ENCODE results near the gene TMEM134. TPM values are rescaled to one million over a fixed set of nuclear protein-coding genes. Genes with fewer than 3 reads are reported as not detected.

TMEM134 gene
- total RNA-seq, 2 experiments from 2014 or later: 26.8 to 76.9 TPM

DNA sequence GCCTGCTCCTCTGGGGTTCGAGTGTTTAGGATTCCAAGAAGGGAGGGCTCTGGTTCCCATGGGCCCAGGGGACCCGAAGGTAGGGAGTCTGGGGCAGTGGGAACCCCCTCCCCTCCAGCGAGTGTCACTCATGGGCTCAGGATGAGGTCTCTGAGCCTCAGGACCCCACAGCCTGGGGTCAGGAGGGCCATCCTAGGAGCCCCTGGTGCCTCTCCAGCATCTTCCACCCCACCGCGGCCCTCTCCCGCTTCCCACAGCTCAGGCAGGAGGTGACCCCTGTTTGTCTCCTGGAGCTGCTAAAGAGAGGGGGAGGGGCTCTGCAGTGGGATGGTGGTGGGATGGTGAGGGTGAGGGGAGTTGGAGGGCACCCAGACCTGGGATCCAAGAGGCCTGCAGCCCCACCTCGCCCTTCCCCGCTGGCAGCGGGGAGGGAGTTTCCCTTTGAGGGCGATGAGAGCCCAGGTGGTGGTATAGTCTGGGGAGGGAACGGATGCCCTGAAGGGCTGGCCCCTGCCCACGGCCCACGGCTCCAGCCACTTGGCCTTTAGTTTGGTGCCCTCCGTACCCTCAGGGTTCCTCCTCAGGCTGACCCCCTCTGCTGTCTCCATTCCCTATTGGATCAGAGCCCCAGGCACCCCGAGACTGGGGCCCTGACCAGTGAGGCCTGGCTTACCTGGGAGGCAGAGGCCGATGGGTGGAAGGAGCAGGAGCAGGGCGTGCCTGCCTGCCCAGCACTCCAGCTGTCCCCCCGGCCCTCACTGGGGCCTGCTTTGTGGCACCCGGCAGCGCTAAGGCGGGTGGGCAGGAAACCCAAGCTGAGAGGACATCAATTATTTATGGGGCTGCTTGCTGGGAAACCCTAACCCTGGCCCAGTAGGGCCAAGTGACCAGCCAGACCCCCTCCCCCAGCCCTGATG is 15.0 kb downstream of the TMEM134 start:
- no peak overlapping the region for H3K4me2 ChIP-seq (ENCODE audit: low read length)
- no peak for DNase-seq (ENCODE audit: low spot score)
- no peaks in the 10 kb centered on the region for H3K9me2 ChIP-seq (ENCODE audit: insufficient read depth, low read length)

DNA sequence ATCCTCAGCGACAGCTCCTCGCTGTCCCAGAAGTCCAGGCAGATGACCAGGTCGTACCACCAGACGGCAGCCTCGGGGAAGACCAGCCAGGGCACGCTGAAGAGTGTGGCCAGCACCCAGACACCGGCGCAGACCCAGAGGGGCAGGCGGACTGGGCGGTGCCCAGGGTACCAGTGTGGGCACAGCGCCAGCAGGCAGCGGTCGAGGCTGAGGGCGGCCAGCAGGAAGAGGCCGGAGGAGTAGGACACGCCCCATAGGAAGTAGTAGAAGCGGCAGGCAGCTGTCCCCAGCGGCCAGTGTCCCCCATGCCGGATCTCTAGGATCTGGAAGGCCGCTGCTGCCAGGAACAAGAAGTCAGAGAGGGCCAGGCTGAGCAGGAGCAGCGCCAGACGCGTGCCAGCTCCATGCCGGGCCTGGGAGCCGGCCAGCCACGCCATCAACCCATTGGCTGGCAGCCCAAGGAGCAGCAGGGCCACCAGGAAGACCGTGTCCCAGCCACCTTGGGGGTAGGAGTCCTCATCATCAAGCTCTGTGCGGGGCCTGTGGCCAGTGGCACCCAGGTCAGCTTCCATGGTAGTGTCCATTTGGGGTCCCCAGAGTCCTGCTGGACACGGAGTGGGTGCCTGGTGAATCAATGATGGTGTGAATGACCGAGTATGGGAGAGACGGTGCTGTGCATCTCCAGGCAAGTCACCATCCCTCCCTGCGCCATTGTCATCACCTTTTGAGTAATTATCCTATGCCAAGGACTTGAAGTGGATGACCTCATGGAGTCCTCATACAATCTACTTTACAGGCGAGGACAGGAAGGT is 16.7 kb downstream of the TMEM134 start, which contains the start of gene GPR152:
GPR152 (minus strand) TSS at position 589 of the 812 bp plus-strand sequence; CDS start at position 584, 5 bp downstream.
- no peak within 1 kb of the TSS for H3K4me3 ChIP-seq (ENCODE audit: low read depth, low read length, poor library complexity, severe bottlenecking)
- DNase-seq (ENCODE audit: low spot score): no peak
- H3K27ac ChIP-seq (ENCODE audit: low read depth, low read length, poor library complexity, severe bottlenecking): no peak within 1 kb of the TSS
- TF ChIP-seq EZH2phosphoT487 (IDR thresholded peaks at IDR 0.05; ENCODE audit: borderline replicate concordance, low read depth, low read length): no peak
- TF ChIP-seq, protein P1, sequence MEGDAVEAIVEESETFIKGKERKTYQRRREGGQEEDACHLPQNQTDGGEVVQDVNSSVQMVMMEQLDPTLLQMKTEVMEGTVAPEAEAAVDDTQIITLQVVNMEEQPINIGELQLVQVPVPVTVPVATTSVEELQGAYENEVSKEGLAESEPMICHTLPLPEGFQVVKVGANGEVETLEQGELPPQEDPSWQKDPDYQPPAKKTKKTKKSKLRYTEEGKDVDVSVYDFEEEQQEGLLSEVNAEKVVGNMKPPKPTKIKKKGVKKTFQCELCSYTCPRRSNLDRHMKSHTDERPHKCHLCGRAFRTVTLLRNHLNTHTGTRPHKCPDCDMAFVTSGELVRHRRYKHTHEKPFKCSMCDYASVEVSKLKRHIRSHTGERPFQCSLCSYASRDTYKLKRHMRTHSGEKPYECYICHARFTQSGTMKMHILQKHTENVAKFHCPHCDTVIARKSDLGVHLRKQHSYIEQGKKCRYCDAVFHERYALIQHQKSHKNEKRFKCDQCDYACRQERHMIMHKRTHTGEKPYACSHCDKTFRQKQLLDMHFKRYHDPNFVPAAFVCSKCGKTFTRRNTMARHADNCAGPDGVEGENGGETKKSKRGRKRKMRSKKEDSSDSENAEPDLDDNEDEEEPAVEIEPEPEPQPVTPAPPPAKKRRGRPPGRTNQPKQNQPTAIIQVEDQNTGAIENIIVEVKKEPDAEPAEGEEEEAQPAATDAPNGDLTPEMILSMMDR (conservative IDR thresholded peaks at IDR 0.05; ENCODE audit: low read length): no peak
- no peak within 1 kb of the TSS for H3K4me2 ChIP-seq (ENCODE audit: low read length)
- ChIA-PET CTCF (ENCODE audit: unreplicated experiment) (no interaction called here), POLR2A (interaction anchor here (0.6 kb wide), 1 partner anchor 11 kb away, joined by 4 read pairs; no protein-coding TSS in a partner anchor)
- H4K20me1 ChIP-seq (ENCODE audit: insufficient read depth, low read length): no peaks in the 10 kb centered on the region
- H3K79me2 ChIP-seq (ENCODE audit: insufficient read depth, low read depth, low read length): no peaks in the 10 kb centered on the region
- no TSS peak for BruUV-seq (replicated peaks)
- intact Hi-C loops (cut with micrococcal nuclease; ENCODE audit: unreplicated experiment): no loop called here
- no peaks in the 10 kb centered on the region for H3K36me3 ChIP-seq (ENCODE audit: insufficient read depth, low read length)
- H3K9me2 ChIP-seq (ENCODE audit: insufficient read depth, low read length): no peaks in the 10 kb centered on the region
- H3K9me3 ChIP-seq (ENCODE audit: low read length): no peaks in the 10 kb centered on the region
- H2AFZ ChIP-seq (ENCODE audit: low read length): no peak within 1 kb of the TSS
- H3K4me1 ChIP-seq (ENCODE audit: insufficient read depth, low read length, poor library complexity, severe bottlenecking): peaks cover 39% of the 10 kb centered on the region

More for the DNA sequence above, 15.0 kb downstream of the TMEM134 start:
- H3K79me2 ChIP-seq (ENCODE audit: insufficient read depth, low read depth, low read length): no peaks in the 10 kb centered on the region
- H3K36me3 ChIP-seq (ENCODE audit: insufficient read depth, low read length): no peaks in the 10 kb centered on the region
- BruUV-seq (replicated peaks): no TSS peak
- intact Hi-C loops (cut with micrococcal nuclease; ENCODE audit: unreplicated experiment): no loop called here
- ChIA-PET CTCF (ENCODE audit: unreplicated experiment) (no interaction called here), POLR2A (no interaction called here)
- H3K4me3 ChIP-seq (ENCODE audit: low read depth, low read length, poor library complexity, severe bottlenecking): no peak overlapping the region
- H3K9me3 ChIP-seq (ENCODE audit: low read length): no peaks in the 10 kb centered on the region
- no peak overlapping the region for H2AFZ ChIP-seq (ENCODE audit: low read length)
- no peaks in the 10 kb centered on the region for H4K20me1 ChIP-seq (ENCODE audit: insufficient read depth, low read length)
- H3K4me1 ChIP-seq (ENCODE audit: insufficient read depth, low read length, poor library complexity, severe bottlenecking): peaks cover 42% of the 10 kb centered on the region
- H3K27ac ChIP-seq (ENCODE audit: low read depth, low read length, poor library complexity, severe bottlenecking): no peak overlapping the region
- TF ChIP-seq, protein P1 (conservative IDR thresholded peaks at IDR 0.05; ENCODE audit: low read length): no peak
- TF ChIP-seq EZH2phosphoT487 (IDR thresholded peaks at IDR 0.05; ENCODE audit: borderline replicate concordance, low read depth, low read length): no peak

All from OCI-LY7 (cell line).